CD8-positive, alpha-beta memory T cell (primary cell): ENCODE measurements around the gene MAT1A. TPM values are rescaled to one million over a fixed set of nuclear protein-coding genes. Genes with fewer than 3 reads are reported as not detected.

Experiments used
- polyA plus RNA-seq: library from polyadenylated mRNA; unstranded; fragments of 300-500 nt; fragmentation: Illumina TruSeq; gene quantifications from one replicate; pipeline ENCODE4 v1.2.3, GENCODE V29; 2021
- total RNA-seq, 2 experiments: library from RNA; stranded (reverse); gene quantifications; one replicate each; pipeline ENCODE4 v1.2.3, GENCODE V29; 2021

The MAT1A gene
- total and polyA plus RNA-seq, 3 experiments from 2014 or later: not detected

Other genes with a start within 250 kb of the MAT1A start
- 10 to 100 TPM; 10.1 to 11.8 TPM for gene TMEM254, start 211.0 kb downstream of the MAT1A start, total RNA-seq
- 30.8 TPM for gene TMEM254, start 211.0 kb downstream of the MAT1A start, polyA plus RNA-seq
- not detected for gene PLAC9, start 156.9 kb downstream of the MAT1A start, total RNA-seq
- gene PLAC9, start 156.9 kb downstream of the MAT1A start, polyA plus RNA-seq: not detected
- 100 to 1,000 TPM; 211 to 217 TPM for gene ANXA11, start 84.1 kb downstream of the MAT1A start, total RNA-seq
- 292 TPM for gene ANXA11, start 84.1 kb downstream of the MAT1A start, polyA plus RNA-seq
- gene DYDC1, start 67.1 kb upstream of the MAT1A start, total RNA-seq: not detected
- not detected for gene DYDC1, start 67.1 kb upstream of the MAT1A start, polyA plus RNA-seq
- gene DYDC2, start 67.1 kb upstream of the MAT1A start, total RNA-seq: not detected
- not detected for gene DYDC2, start 67.1 kb upstream of the MAT1A start, polyA plus RNA-seq
- 1 to 10 TPM; 8.1 to 8.3 TPM for gene PRXL2A, start 118.9 kb upstream of the MAT1A start, total RNA-seq
- gene PRXL2A, start 118.9 kb upstream of the MAT1A start, polyA plus RNA-seq: 9.4 TPM
- gene TSPAN14, start 164.7 kb upstream of the MAT1A start, total RNA-seq: 10 to 100 TPM; 46.1 to 46.8 TPM
- 220 TPM for gene TSPAN14, start 164.7 kb upstream of the MAT1A start, polyA plus RNA-seq
- under 1 TPM; 0.11 to 0.13 TPM for gene SH2D4B, start 248.2 kb upstream of the MAT1A start, total RNA-seq
- gene SH2D4B, start 248.2 kb upstream of the MAT1A start, polyA plus RNA-seq: not detected